IMR-90 (cell line): ENCODE data around the gene RAPGEF2. TPM values are rescaled to one million over a fixed set of nuclear protein-coding genes. Genes with fewer than 3 reads are reported as not detected.
A peak's percentile ranks its signal among the peaks of the same experiment; 100 is the strongest.

Source experiments
- ATAC-seq: fragments of 200-7000 bp; cut with Tn5 transposase; 2 replicates; pipeline ENCODE4 v1.9.1; 2020; ENCODE audit warnings: low read depth, mild to moderate bottlenecking, moderate library complexity
- BruUV-seq: library from RNA; stranded (reverse); fragments of 400-500 nt; replicated peaks from 2 replicates; lab custom pipeline; 2021; lab: Mats Ljungman, UMichigan
- CTCF ChIA-PET: fragments of 300-600 bp; formaldehyde crosslinking; extraction: SDS; loops from one replicate; lab custom pipeline; 2021; ENCODE audit warnings: antibody characterized with exemption; lab: Yijun Ruan, JAX
- POLR2A ChIA-PET: fragments of 300-600 bp; sonication (Branson Sonifier 250); formaldehyde crosslinking; loops from one replicate; lab custom pipeline; 2022; ENCODE audit warnings: antibody characterized with exemption; ENCODE audit not compliant: unreplicated experiment; lab: Charles Lee
- DNase-seq: peaks from one replicate; pipeline ENCODE4 v3.0.0; 2013
- H2AFZ ChIP-seq: replicated peaks from 2 replicates; pipeline ENCODE3; 2013; ENCODE audit warnings: low read length, mild to moderate bottlenecking; ENCODE audit not compliant: poor library complexity
- H2AK5ac ChIP-seq: 2 replicates; pipeline ENCODE4 v1.6.1; 2013; ENCODE audit warnings: low read depth, low read length, inconsistent platforms
- H2AK9ac ChIP-seq: replicated peaks from 2 replicates; pipeline ENCODE3; 2013; ENCODE audit warnings: mild to moderate bottlenecking, low read depth, low read length, moderate library complexity; ENCODE audit not compliant: poor library complexity
- H2BK120ac ChIP-seq: 2 replicates; pipeline ENCODE4 v1.6.1; 2013; ENCODE audit warnings: low read depth, low read length, inconsistent platforms
- H2BK15ac ChIP-seq: 3 replicates; pipeline ENCODE4 v1.6.1; 2013; ENCODE audit warnings: low read depth, low read length, inconsistent platforms
- H2BK20ac ChIP-seq: 2 replicates; pipeline ENCODE4 v1.6.1; 2013; ENCODE audit warnings: low read depth, mild to moderate bottlenecking, inconsistent platforms, low read length, moderate library complexity
- H2BK5ac ChIP-seq: 2 replicates; pipeline ENCODE4 v1.6.1; 2013; ENCODE audit warnings: mild to moderate bottlenecking, low read depth, low read length, inconsistent platforms; ENCODE audit not compliant: poor library complexity, severe bottlenecking
- H3K14ac ChIP-seq: replicated peaks from 2 replicates; pipeline ENCODE4 v1.6.1; 2013; ENCODE audit warnings: low read depth, low read length, inconsistent platforms
- H3K18ac ChIP-seq: 2 replicates; pipeline ENCODE4 v1.6.1; 2013; ENCODE audit warnings: low read depth, low read length, control low read depth
- H3K23ac ChIP-seq: 2 replicates; pipeline ENCODE4 v1.6.1; 2013; ENCODE audit warnings: low read depth, low read length, inconsistent platforms
- H3K27ac ChIP-seq: 2 replicates; pipeline ENCODE4 v1.5.1; 2013; ENCODE audit warnings: mild to moderate bottlenecking, control low read depth, low read length; ENCODE audit not compliant: insufficient read depth
- H3K27me3 ChIP-seq: 2 replicates; pipeline ENCODE4 v1.6.1; 2013; ENCODE audit warnings: low read length; ENCODE audit not compliant: control insufficient read depth, insufficient read depth
- H3K36me3 ChIP-seq: 2 replicates; pipeline ENCODE4 v1.6.1; 2013; ENCODE audit warnings: low read length, mixed read lengths; ENCODE audit not compliant: control insufficient read depth, insufficient read depth
- H3K4ac ChIP-seq: 2 replicates; pipeline ENCODE4 v1.6.1; 2013; ENCODE audit warnings: low read depth, low read length, inconsistent platforms
- H3K4me1 ChIP-seq: 2 replicates; pipeline ENCODE4 v1.6.1; 2013; ENCODE audit warnings: low read length, mixed read lengths; ENCODE audit not compliant: control insufficient read depth, insufficient read depth
- H3K4me2 ChIP-seq: 2 replicates; pipeline ENCODE4 v1.6.1; 2013; ENCODE audit warnings: low read depth, mild to moderate bottlenecking, control low read depth, low read length, moderate library complexity
- H3K4me3 ChIP-seq: 2 replicates; pipeline ENCODE4 v1.5.1; 2013; ENCODE audit warnings: low read depth, mild to moderate bottlenecking, control low read depth, low read length, moderate library complexity; ENCODE audit not compliant: insufficient read depth
- H3K56ac ChIP-seq: 2 replicates; pipeline ENCODE4 v1.6.1; 2013; ENCODE audit warnings: low read length, inconsistent platforms; ENCODE audit not compliant: insufficient read depth; ENCODE audit errors: extremely low read depth
- H3K79me1 ChIP-seq, 2 experiments: 2 replicates each; pipeline ENCODE4 v1.6.1; 2013; ENCODE audit warnings: low read length in 2 of 2, inconsistent platforms in 1 of 2, low read depth in 1 of 2
- H3K9ac ChIP-seq: 2 replicates; pipeline ENCODE4 v1.6.1; 2013; ENCODE audit warnings: low read depth, low read length, control low read depth
- H3K9me1 ChIP-seq: 2 replicates; pipeline ENCODE4 v1.6.1; 2013; ENCODE audit warnings: low read length, inconsistent platforms; ENCODE audit not compliant: insufficient read depth
- H3K9me3 ChIP-seq: 2 replicates; pipeline ENCODE4 v1.6.1; 2013; ENCODE audit warnings: low read length; ENCODE audit not compliant: control insufficient read depth, insufficient read depth
- H4K20me1 ChIP-seq: 2 replicates; pipeline ENCODE4 v1.6.1; 2013; ENCODE audit warnings: low read length, inconsistent platforms; ENCODE audit not compliant: insufficient read depth
- H4K5ac ChIP-seq: 2 replicates; pipeline ENCODE4 v1.6.1; 2013; ENCODE audit warnings: mild to moderate bottlenecking, low read depth, low read length, control low read depth
- H4K8ac ChIP-seq, 2 experiments: 2 replicates each; pipeline ENCODE4 v1.6.1; 2013; ENCODE audit warnings: low read depth in 2 of 2, low read length in 2 of 2, control low read depth in 1 of 2, inconsistent platforms in 1 of 2
- H4K91ac ChIP-seq: 2 replicates; pipeline ENCODE4 v1.6.1; 2013; ENCODE audit warnings: low read depth, low read length, inconsistent platforms; ENCODE audit not compliant: insufficient read depth
- BHLHE40 ChIP-seq: fragments of 150-350 bp; IDR thresholded peaks from 2 replicates; pipeline ENCODE4 v1.6.1; 2016; ENCODE audit warnings: mild to moderate bottlenecking, low read depth, low read length
- MAFK ChIP-seq: IDR thresholded peaks from 2 replicates; pipeline ENCODE4 v1.6.1; 2012; ENCODE audit warnings: low read depth, low read length, improper control_type of control experiment
- MXI1 ChIP-seq: IDR thresholded peaks from 2 replicates; pipeline ENCODE4 v1.6.1; 2012; ENCODE audit warnings: low read depth, mild to moderate bottlenecking, low read length, moderate library complexity, borderline replicate concordance
- NFE2L2 ChIP-seq: fragments of 150-350 bp; IDR thresholded peaks from 2 replicates; pipeline ENCODE4 v1.6.1; 2016; ENCODE audit warnings: low read depth, mild to moderate bottlenecking, low read length
- POLR2A ChIP-seq: IDR thresholded peaks from 2 replicates; pipeline ENCODE4 v1.6.1; 2012; ENCODE audit warnings: mild to moderate bottlenecking, low read depth, low read length
- RAD21 ChIP-seq: IDR thresholded peaks from 2 replicates; pipeline ENCODE4 v1.6.1; 2012; ENCODE audit warnings: low read length, improper control_type of control experiment
- RCOR1 ChIP-seq: IDR thresholded peaks from 2 replicates; pipeline ENCODE4 v1.6.1; 2012; ENCODE audit warnings: mild to moderate bottlenecking, low read length, improper control_type of control experiment; ENCODE audit not compliant: insufficient replicate concordance
- WGBS, 2 experiments: methylation state at CpG; one replicate each; pipeline versions ENCODE4 v1.1.5 to v1.1.7; 2013; ENCODE audit warnings: missing lambda C conversion rate in 2 of 2; ENCODE audit not compliant: insufficient read length in 1 of 2; ENCODE audit errors: extremely low coverage in 2 of 2; 5-methylcytosine and 5-hydroxymethylcytosine counted together
- dilution Hi-C: fragments of 300-500 bp; cut with HindIII; formaldehyde crosslinking; loops from one replicate; pipeline ENCODE4 v1.14.3; 2018; ENCODE audit warnings: low sequenced_read_pairs; ENCODE audit not compliant: unreplicated experiment
- in situ Hi-C: fragments of 300-500 bp; cut with MboI; formaldehyde crosslinking; loops from 3 replicates; pipeline ENCODE4 v1.14.3; 2019; ENCODE audit warnings: low sequenced_read_pairs, inconsistent platforms, mixed read lengths
- intact Hi-C: fragments of 100-400 bp; cut with micrococcal nuclease; formaldehyde crosslinking; loops from 2 replicates; pipeline ENCODE4 v1.10.0; 2022
- polyA plus RNA-seq, 3 experiments: library from polyadenylated mRNA; depleted of rRNA; stranded (reverse); fragments of >200 nt; gene quantifications; 2 replicates each; pipeline ENCODE4 v1.2.3, GENCODE V29; 2012; ENCODE audit warnings: low replicate concordance in 1 of 3
- total RNA-seq: library from RNA; depleted of rRNA; stranded (reverse); fragments of >200 nt; gene quantifications from 2 replicates; pipeline ENCODE4 v1.2.3, GENCODE V29; 2012
- TF ChIP-seq, protein P1 (sequence below): conservative IDR thresholded peaks from 2 replicates; pipeline ENCODE4 v1.5.1; 2012; ENCODE audit warnings: mild to moderate bottlenecking, low read depth, low read length, improper control_type of control experiment
- TF ChIP-seq, protein P2 (sequence below): fragments of 150-350 bp; IDR thresholded peaks from 2 replicates; pipeline ENCODE4 v1.6.1; 2017; ENCODE audit warnings: mild to moderate bottlenecking, antibody characterized with exemption, low read length, low read depth
- TF ChIP-seq, protein P3 (sequence below): fragments of 150-350 bp; IDR thresholded peaks from 2 replicates; pipeline ENCODE4 v1.6.1; 2016; ENCODE audit warnings: low read depth, mild to moderate bottlenecking, low read length, moderate library complexity, borderline replicate concordance

Gene RAPGEF2
- total and polyA plus RNA-seq, 2 of the 4 experiments (the other 2 are of a cell fraction) = 27.6 to 109 TPM

DNA sequence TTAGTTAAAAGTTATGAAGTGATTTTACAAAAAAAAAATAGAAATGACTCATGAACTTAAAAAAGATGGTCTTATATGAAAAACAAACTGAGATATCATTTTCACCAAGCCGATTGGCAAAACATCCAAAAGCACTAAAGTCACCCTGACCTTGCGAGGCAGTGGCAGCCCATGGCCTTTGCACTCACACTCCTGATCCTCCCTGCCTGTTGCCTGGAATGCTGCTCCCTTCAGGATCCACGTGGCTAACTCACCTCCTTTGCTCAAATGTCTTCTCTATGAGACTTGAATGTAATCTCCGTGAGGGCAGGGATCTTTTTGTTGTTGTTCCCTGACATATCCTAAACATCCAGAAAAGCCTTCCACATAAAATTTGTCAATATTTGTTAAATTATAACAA lies 106.4 kb downstream of the RAPGEF2 start:
- no peaks in the 10 kb centered on the region for H4K20me1 ChIP-seq
- no peak overlapping the region for H2BK5ac ChIP-seq
- no peaks in the 10 kb centered on the region for H3K36me3 ChIP-seq
- no peak overlapping the region for H2AK5ac ChIP-seq
- H3K4me3 ChIP-seq = no peak overlapping the region
- no peak overlapping the region for H3K9ac ChIP-seq
- H2AK9ac ChIP-seq = no peak overlapping the region
- no peak overlapping the region for H3K56ac ChIP-seq
- no peak overlapping the region for H4K91ac ChIP-seq
- no peak overlapping the region for H3K18ac ChIP-seq
- no peak overlapping the region for H4K5ac ChIP-seq
- TF ChIP-seq MXI1 = no peak
- TF ChIP-seq BHLHE40 = no peak
- no peak for TF ChIP-seq POLR2A
- TF ChIP-seq RCOR1 = no peak
- no peak for TF ChIP-seq RAD21
- TF ChIP-seq, protein P1, sequence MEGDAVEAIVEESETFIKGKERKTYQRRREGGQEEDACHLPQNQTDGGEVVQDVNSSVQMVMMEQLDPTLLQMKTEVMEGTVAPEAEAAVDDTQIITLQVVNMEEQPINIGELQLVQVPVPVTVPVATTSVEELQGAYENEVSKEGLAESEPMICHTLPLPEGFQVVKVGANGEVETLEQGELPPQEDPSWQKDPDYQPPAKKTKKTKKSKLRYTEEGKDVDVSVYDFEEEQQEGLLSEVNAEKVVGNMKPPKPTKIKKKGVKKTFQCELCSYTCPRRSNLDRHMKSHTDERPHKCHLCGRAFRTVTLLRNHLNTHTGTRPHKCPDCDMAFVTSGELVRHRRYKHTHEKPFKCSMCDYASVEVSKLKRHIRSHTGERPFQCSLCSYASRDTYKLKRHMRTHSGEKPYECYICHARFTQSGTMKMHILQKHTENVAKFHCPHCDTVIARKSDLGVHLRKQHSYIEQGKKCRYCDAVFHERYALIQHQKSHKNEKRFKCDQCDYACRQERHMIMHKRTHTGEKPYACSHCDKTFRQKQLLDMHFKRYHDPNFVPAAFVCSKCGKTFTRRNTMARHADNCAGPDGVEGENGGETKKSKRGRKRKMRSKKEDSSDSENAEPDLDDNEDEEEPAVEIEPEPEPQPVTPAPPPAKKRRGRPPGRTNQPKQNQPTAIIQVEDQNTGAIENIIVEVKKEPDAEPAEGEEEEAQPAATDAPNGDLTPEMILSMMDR = no peak
- TF ChIP-seq, protein P2, sequence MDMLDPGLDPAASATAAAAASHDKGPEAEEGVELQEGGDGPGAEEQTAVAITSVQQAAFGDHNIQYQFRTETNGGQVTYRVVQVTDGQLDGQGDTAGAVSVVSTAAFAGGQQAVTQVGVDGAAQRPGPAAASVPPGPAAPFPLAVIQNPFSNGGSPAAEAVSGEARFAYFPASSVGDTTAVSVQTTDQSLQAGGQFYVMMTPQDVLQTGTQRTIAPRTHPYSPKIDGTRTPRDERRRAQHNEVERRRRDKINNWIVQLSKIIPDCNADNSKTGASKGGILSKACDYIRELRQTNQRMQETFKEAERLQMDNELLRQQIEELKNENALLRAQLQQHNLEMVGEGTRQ = no peak
- TF ChIP-seq, protein P3, sequence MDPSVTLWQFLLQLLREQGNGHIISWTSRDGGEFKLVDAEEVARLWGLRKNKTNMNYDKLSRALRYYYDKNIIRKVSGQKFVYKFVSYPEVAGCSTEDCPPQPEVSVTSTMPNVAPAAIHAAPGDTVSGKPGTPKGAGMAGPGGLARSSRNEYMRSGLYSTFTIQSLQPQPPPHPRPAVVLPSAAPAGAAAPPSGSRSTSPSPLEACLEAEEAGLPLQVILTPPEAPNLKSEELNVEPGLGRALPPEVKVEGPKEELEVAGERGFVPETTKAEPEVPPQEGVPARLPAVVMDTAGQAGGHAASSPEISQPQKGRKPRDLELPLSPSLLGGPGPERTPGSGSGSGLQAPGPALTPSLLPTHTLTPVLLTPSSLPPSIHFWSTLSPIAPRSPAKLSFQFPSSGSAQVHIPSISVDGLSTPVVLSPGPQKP = no peak
- TF ChIP-seq NFE2L2 = no peak
- no peak for TF ChIP-seq MAFK
- in situ Hi-C loops = no loop called here
- ChIA-PET POLR2A (interaction anchor here (0.6 kb wide), 1 partner anchor 30 kb away, joined by 3 read pairs; no protein-coding TSS in a partner anchor), CTCF (no interaction called here)
- DNase-seq (no peak), ATAC-seq (no peak)
- H4K8ac ChIP-seq = no peak overlapping the region
- H3K4me1 ChIP-seq = peaks cover 3% of the 10 kb centered on the region
- peak overlapping the region; percentile 37; the same call in 1 of the 2 replicates for H3K14ac ChIP-seq
- H2BK120ac ChIP-seq = no peak overlapping the region
- peaks cover 9% of the 10 kb centered on the region; the same call in 1 of the 2 replicates for H3K9me1 ChIP-seq
- dilution Hi-C loops = no loop called here
- H3K27me3 ChIP-seq = no peaks in the 10 kb centered on the region
- intact Hi-C loops = no loop called here
- no peak overlapping the region for H2AFZ ChIP-seq
- no CpG with 5 or more reads among the region's 4 CpGs for WGBS, 2 experiments
- no peaks in the 10 kb centered on the region for H3K9me3 ChIP-seq
- H3K27ac ChIP-seq = no peak overlapping the region
- H3K23ac ChIP-seq = 0 out of 2 replicates have a peak overlapping the region, but pooled peaks have one; percentile 38
- H3K4ac ChIP-seq = no peak overlapping the region
- BruUV-seq = no TSS peak
- peaks cover 16 to 28% of the 10 kb centered on the region in 2 experiments for H3K79me1 ChIP-seq
- H3K4me2 ChIP-seq = no peak overlapping the region
- H2BK15ac ChIP-seq = no peak overlapping the region
- H2BK20ac ChIP-seq = no peak overlapping the region
